Endothelial cell (in vitro differentiated cells): ENCODE results near the gene GPR22. TPM values are rescaled to one million over a fixed set of nuclear protein-coding genes. Genes with fewer than 3 reads are reported as not detected.

Experiments
- DNase-seq: peaks from one replicate; pipeline ENCODE4 v3.0.0; 2021; ENCODE audit warnings: low spot score
- H3K27ac Mint-ChIP-seq: one replicate; pipeline ENCODE4 v1.8.0; 2021; ENCODE audit warnings: mixed read lengths, inconsistent platforms; ENCODE audit not compliant: unreplicated experiment
- H3K27me3 Mint-ChIP-seq: one replicate; pipeline ENCODE4 v1.8.0; 2021; ENCODE audit warnings: mild to moderate bottlenecking, moderate library complexity, mixed read lengths, inconsistent platforms; ENCODE audit not compliant: unreplicated experiment
- H3K36me3 Mint-ChIP-seq: one replicate; pipeline ENCODE4 v1.8.0; 2021; ENCODE audit warnings: mild to moderate bottlenecking, low read depth, mixed read lengths, inconsistent platforms; ENCODE audit not compliant: unreplicated experiment
- H3K4me1 Mint-ChIP-seq: one replicate; pipeline ENCODE4 v1.8.0; 2021; ENCODE audit warnings: mild to moderate bottlenecking, mixed read lengths, inconsistent platforms; ENCODE audit not compliant: unreplicated experiment
- H3K4me3 Mint-ChIP-seq: one replicate; pipeline ENCODE4 v1.8.0; 2021; ENCODE audit warnings: mild to moderate bottlenecking, mixed read lengths, inconsistent platforms; ENCODE audit not compliant: unreplicated experiment
- H3K9me3 Mint-ChIP-seq: one replicate; pipeline ENCODE4 v1.8.0; 2021; ENCODE audit warnings: mixed read lengths, inconsistent platforms; ENCODE audit not compliant: unreplicated experiment
- CTCF ChIP-seq: fragments of 200-600 bp; sonication (generic); IDR thresholded peaks from one replicate; pipeline ENCODE4 v1.5.0; 2021; ENCODE audit warnings: antibody characterized with exemption; ENCODE audit not compliant: unreplicated experiment
- total RNA-seq: library from RNA; stranded (reverse); fragmentation: NEBNext Ultra II Directional; extraction: Animal tissue kit (Norgen Biotek cat#: 25700); gene quantifications from one replicate; pipeline ENCODE4 v1.2.1, GENCODE V29; 2021; ENCODE audit not compliant: unreplicated experiment

Gene GPR22
- total RNA-seq, 1 donor from 2014 or later: not detected

GRCh38 chr7:107492875-107493274 is 23.0 kb downstream of the GPR22 start:
- no peaks in the 10 kb centered on the region for H3K4me1 Mint-ChIP-seq
- H3K9me3 Mint-ChIP-seq: no peaks in the 10 kb centered on the region
- H3K4me3 Mint-ChIP-seq: no peak overlapping the region
- DNase-seq: no peak
- no peaks in the 10 kb centered on the region for H3K36me3 Mint-ChIP-seq
- H3K27ac Mint-ChIP-seq: no peak overlapping the region
- H3K27me3 Mint-ChIP-seq: no peaks in the 10 kb centered on the region
- TF ChIP-seq CTCF: no peak

GRCh38 chr7:107494315-107494751 is 24.5 kb downstream of the GPR22 start:
- H3K9me3 Mint-ChIP-seq: no peaks in the 10 kb centered on the region

GRCh38 chr7:107494884-107495283 is 25.0 kb downstream of the GPR22 start:
- no peak for DNase-seq
- H3K4me1 Mint-ChIP-seq: no peaks in the 10 kb centered on the region
- no peaks in the 10 kb centered on the region for H3K9me3 Mint-ChIP-seq
- TF ChIP-seq CTCF: no peak
- no peak overlapping the region for H3K27ac Mint-ChIP-seq
- H3K36me3 Mint-ChIP-seq: no peaks in the 10 kb centered on the region
- no peak overlapping the region for H3K4me3 Mint-ChIP-seq
- H3K27me3 Mint-ChIP-seq: no peaks in the 10 kb centered on the region

More at GRCh38 chr7:107494315-107494751, 24.5 kb downstream of the GPR22 start:
- DNase-seq: no peak
- no peaks in the 10 kb centered on the region for H3K4me1 Mint-ChIP-seq
- H3K27me3 Mint-ChIP-seq: no peaks in the 10 kb centered on the region
- no peak for TF ChIP-seq CTCF
- H3K36me3 Mint-ChIP-seq: no peaks in the 10 kb centered on the region
- no peak overlapping the region for H3K27ac Mint-ChIP-seq
- no peak overlapping the region for H3K4me3 Mint-ChIP-seq

GRCh38 chr7:107495516-107495915 is 25.7 kb downstream of the GPR22 start:
- Mint-ChIP-seq H3K4me3 (no peak overlapping the region), H3K4me1 (no peaks in the 10 kb centered on the region), H3K27me3 (no peaks in the 10 kb centered on the region), H3K36me3 (no peaks in the 10 kb centered on the region), H3K9me3 (no peaks in the 10 kb centered on the region), H3K27ac (no peak overlapping the region)
- TF ChIP-seq CTCF: no peak
- no peak for DNase-seq

- H3K9me3 Mint-ChIP-seq: no peaks in the 10 kb centered on the region
- H3K27me3 Mint-ChIP-seq: no peaks in the 10 kb centered on the region
- H3K4me1 Mint-ChIP-seq: no peaks in the 10 kb centered on the region
- H3K36me3 Mint-ChIP-seq: no peaks in the 10 kb centered on the region
- no peak overlapping the region for H3K4me3 Mint-ChIP-seq
- TF ChIP-seq CTCF: no peak
- DNase-seq: no peak
- H3K27ac Mint-ChIP-seq: no peak overlapping the region
Measured at GRCh38 chr7:107499731-107500130, 29.9 kb downstream of the GPR22 start.
